Measurements from ENCODE around the gene ILDR2.

ILDR2 gene

DNA sequence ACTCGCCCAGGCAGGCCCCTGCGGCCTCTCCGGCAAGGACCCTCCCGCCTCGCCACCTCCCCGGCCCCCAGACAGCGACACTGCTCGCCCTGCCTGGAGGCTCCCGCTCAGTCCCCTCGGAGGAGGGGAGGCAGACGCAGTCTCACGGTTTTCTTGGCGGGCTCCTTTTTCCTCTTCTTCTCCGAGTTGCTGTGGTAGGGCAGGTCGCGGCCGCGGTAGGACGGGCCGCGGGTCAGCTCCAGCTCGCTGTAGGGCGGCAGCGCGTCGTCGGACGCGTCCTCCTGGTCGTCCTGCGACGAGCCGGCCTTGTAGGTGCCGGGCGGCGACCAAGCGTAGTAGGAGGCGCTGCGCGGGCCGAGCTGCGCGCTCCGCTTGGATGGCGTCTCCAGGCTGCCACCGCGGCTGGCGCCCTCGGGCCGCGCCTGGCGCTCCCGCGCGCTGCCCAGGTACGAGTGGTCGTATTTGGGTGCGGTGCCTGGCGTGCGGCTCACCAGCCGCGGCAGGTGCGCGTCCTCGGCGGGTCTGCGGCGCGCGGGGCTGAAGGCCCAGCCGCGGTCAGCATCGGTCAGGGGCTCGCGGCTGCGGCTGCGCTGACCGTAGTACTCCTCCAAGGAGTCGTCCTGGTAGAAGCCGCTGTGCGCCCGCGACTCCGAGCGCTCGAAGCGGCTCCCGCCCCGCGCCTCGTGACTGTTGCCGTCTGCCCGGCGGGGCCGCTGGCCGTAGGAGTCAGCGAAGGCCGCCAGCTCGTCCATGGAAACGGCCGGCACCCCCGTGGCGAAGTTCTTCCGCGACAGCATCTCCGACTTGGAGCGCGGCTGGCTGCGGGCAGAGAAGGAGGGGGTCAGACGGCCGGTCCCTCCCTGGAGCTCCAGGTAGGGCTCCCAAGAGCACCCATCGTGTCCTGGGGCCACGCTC, 54.5 kb downstream of the ILDR2 start:
- no peak for DNase-seq

GRCh38 chr1:166918956-166919316, 56.4 kb downstream of the ILDR2 start:
- no peak for DNase-seq

GRCh38 chr1:166918088-166918955, 57.0 kb downstream of the ILDR2 start:
- DNase-seq = no peak

- DNase-seq = no peak
Measured at GRCh38 chr1:166915941-166916340, 59.4 kb downstream of the ILDR2 start.

GRCh38 chr1:166915042-166915441, 60.3 kb downstream of the ILDR2 start:
- DNase-seq = no peak

DNA sequence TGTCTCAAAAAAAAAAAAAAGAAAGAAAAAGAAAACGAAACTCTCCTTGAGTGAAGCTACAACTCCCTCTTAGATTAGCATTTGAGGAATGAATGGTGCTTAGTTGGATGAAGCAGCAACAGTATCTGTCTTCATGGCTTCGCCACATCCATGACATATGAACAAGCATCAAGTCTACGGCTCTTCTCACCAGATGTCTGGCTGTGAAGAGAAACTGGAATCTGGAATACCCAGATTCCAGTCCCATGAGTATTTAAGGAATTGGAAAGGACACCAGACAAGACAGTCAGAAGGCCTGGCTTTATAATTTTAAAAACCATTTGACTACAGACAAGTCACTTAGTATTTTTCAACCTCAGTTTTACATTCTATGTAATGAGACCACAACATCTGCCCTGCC, 61.2 kb downstream of the ILDR2 start:
- DNase-seq = no peak

DNA sequence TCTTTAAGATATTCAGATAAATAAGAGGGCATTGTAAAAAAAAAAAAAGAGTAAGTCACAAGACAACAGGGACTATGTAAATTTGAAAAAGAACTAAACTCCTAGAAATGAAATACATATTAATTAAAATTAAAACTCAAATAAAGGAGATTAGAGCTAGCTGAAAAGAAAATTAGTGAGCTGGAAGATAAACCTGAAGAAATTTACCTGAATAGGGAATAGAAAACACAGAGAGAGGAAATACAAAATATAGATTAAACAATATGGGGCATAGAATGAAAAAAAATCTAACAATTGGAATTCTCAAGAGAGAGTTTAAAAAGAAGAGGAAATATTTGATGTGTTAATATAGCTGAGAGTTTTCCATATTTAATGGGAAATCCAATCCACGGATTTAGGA, 63.7 kb downstream of the ILDR2 start:
- no peak for DNase-seq

- peak; percentile 85 for DNase-seq
Measured at GRCh38 chr1:166910396-166910994, 64.8 kb downstream of the ILDR2 start.

GRCh38 chr1:166908942-166909341, 66.4 kb downstream of the ILDR2 start:
- no peak for DNase-seq

DNA sequence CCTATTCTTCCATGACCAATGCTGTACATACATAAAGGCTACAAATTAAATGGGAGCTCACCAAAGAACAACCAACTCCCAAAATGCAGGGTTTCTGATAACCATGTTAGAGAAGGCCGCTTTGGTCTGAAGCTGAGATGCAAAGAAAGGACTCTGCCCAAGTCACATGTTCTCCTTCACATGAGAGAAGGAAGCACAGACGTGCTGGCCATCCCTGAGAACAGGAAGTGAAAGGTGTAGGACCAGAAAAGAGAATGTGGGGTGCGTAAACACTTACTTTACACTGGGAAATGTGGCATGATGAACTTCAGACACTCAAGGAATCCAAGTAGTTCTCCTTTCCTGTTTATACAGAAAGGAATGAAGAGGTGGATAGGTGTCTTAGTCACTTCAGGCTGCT, 67.6 kb downstream of the ILDR2 start:
- no peak for DNase-seq

GRCh38 chr1:166907051-166907450, 68.3 kb downstream of the ILDR2 start:
- DNase-seq = no peak

DNA sequence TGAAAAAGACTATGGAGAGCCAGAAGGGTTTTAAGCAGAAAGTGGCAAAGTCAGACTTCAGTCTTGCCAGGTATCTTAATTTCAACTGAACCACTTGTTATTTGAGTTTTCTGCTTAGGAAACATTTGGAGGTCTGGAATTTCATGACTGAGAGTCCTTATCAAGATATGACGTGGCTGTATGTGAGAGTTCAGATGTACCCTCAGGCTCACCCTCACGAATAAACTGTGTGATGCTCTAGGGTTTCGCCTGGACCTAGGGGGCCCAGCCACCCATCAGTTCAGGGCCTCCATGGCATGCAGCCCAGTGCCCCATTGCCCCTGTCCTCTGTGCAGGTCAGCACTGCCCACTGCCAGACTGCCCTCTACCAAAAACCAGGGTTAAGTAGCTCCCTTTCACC, 68.7 kb downstream of the ILDR2 start:
- DNase-seq = no peak

DNA sequence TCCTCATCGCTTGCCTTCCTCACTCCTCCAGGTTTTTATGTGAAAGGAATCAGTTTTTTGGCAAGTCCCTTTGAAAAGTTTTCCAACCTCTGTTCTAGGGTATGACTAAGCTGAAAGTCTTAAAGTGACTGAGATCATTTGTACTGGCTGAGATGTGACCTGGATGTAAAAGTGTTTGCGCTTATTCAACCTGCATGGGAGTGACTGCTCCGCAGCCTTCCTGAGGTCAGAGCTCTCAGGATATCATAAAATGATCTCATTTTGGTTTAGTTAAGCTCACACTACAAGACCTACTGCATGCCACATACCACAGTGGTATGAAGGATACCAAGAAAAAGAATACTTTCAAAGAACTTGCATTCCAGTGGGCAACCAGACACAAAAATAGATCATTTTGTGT, 69.4 kb downstream of the ILDR2 start:
- DNase-seq = no peak

DNA sequence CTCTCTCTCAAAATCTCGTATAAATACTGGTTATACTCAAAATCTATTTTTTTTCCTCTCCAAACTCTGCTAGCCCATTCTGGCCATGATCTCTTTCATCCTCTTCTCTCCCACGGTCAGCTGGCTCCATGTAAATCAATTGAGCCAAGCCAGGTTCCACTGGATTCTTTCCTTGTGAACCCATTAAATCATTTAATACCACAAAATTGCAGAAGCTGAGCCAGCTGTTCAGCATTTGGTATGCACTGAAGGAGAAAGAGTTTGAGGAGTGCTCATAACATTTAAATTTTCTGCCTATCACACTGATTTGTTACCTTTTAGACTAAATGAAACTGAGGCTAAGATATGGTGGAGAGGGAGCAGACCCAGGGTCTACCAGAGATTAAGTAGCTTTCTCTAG, 70.2 kb downstream of the ILDR2 start:
- DNase-seq = no peak

- DNase-seq = no peak
Measured at GRCh38 chr1:166903232-166903631, 72.1 kb downstream of the ILDR2 start.

GRCh38 chr1:166902279-166902678, 73.1 kb downstream of the ILDR2 start:
- DNase-seq = no peak

- no peak for DNase-seq
Measured at GRCh38 chr1:166900987-166901386, 74.4 kb downstream of the ILDR2 start.

DNA sequence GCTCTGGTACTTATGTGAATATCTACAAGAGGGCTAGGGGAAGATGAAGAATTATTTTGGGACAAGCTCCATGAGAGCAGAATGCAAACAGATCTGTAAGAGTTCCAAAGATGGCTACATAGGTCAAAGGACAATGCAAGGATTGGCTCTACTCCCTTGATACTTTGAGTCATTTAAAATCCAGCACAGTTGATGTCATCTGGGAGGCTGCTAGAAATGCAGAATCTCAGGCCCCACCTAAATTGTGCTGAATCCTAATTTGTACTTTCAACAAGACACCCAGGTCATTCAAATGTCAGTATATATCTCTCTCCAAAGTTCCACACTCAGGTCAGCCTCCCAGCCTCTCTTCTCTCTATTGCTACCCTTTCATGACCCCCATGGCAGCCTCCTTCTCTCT, 75.6 kb downstream of the ILDR2 start:
- DNase-seq = no peak

- DNase-seq = no peak
Measured at GRCh38 chr1:166895766-166896165, 79.6 kb downstream of the ILDR2 start.

DNA sequence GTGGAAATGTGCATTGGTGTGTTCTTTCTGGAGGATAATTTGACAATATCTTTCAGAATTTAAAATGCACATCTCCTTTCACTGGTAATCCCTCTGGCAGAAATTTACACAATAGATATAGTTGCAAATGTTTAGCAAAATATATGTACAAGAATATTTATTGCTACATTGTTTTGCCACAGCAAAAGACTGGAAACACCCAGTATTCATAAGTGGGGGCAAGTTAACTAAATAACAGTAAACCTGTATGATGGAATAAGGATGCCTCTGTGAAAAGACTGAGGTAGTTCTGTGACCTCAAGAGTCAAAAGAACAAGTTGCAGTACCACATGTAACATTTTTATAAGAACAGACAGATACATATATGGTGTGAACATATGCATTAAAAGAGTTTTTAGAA, 85.6 kb downstream of the ILDR2 start:
- no peak for DNase-seq

DNA sequence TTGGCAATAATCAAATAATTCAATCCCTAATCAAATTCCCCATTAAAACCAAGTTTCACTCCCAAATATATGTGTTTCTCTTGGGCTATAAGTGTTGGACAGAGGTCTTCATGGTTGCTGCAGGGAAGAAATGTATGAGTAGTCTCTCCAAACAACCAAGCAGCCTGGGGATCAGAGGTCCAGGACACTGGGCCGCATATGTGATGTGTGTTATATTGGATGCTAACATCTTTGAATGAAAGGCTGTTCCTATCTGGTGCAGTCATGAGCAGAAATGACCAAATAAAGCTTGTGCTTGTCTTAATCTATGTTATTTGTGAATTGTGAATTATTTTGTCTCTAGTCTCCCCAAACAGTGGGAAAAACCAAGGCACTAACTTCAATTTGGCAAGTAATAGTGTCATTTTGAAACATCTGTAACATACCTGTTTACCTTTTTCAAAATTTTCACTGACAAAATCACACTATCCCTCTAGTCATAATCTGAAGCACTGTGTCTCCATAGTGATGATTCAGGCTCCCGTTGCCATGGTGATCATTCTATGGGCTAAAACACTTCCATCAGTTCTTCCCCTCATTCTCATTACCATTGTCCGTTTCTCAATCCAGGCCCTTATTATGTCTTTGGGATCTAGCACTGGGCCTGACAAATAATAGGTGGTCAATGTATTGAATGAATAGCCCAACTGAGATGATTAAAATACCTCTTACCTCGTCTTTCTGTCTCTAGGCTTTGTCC, 86.8 kb downstream of the ILDR2 start:
- no peak for DNase-seq

DNA sequence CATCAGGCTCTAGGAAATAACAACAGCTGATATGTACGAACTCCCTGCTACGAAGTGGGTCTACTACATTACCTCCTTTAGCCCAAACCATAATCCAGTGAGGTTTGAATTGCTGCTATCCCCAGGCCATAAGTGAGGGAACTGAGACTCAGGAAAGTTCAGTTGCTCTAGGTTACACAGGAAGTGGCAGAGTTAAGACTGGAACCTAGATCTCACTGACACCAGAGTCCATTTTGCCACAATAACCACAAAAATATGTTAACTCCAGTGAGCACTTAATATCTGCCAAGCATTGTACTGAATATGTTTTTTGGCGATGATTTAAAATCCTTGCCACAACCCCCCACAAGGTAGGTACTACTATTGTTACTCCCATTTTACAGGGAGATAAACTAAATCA, 90.4 kb downstream of the ILDR2 start:
- no peak for DNase-seq

GRCh38 chr1:166884040-166884642, 91.2 kb downstream of the ILDR2 start:
- no peak for DNase-seq

Measured in NCI-H2107 (cell line).